ENCODE data around the gene ARPC1B. TPM values are rescaled to one million over a fixed set of nuclear protein-coding genes. Genes with fewer than 3 reads are reported as not detected.
"Not testable (repeated sequence)": the region's sequence is repeated elsewhere in the genome, so short reads cannot be mapped to it uniquely, and the experiment has no call there.

Gene ARPC1B
- total RNA-seq, 1 experiment from 2014 or later: 381 TPM

DNA sequence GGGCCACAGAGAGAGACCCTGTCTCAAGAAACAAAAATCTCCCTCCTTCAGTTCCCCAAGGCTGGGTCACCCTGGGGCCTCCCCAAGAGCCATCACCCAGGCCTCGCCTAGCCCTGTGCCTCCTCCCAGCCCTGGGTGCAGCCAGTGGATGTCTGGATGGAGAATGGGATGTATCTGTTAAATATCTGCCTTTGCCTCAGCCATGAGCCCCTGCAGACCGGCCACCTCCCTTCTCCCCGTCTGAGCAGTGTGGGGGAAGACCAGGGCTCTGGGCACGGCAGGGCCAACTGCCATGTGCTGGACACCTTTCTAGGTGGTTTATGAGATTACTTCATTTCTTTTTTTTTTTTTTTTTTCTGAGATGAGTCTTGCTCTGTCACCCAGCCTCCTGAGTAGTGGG, 10.0 kb downstream of the ARPC1B start:
- DNase-seq: no peak
- Histone ChIP-seq H3K79me2 (ENCODE audit: low read length) (peaks cover 29% of the 10 kb centered on the region), H3K27ac (ENCODE audit: low read length) (no peak overlapping the region), H3K27me3 (ENCODE audit: low read length) (no peaks in the 10 kb centered on the region), H3K9me2 (replicated peaks; ENCODE audit: low read length) (no peaks in the 10 kb centered on the region), H3K4me3 (ENCODE audit: low read length) (no peak overlapping the region), H2AFZ (ENCODE audit: low read length) (no peak overlapping the region), H3K4me1 (ENCODE audit: insufficient read depth, low read length) (peaks cover 8% of the 10 kb centered on the region; the same call in 1 of the 2 replicates), H3K9ac (ENCODE audit: low read length) (no peak overlapping the region), H3K9me3 (ENCODE audit: low read length) (no peaks in the 10 kb centered on the region), H3K4me2 (ENCODE audit: low read length) (no peak overlapping the region), H3K36me3 (ENCODE audit: low read depth, low read length) (peaks cover 17% of the 10 kb centered on the region), H3F3A (ENCODE audit: low read length, unreplicated experiment) (no peaks in the 10 kb centered on the region), H4K20me1 (ENCODE audit: low read length) (peaks cover 10% of the 10 kb centered on the region; the same call in 1 of the 2 replicates)
- ATAC-seq: peak; percentile 16; the same call in 1 of the 2 replicates
- intact Hi-C loops (cut with micrococcal nuclease): no loop called here
- POLR2A ChIA-PET (ENCODE audit: unreplicated experiment): no interaction called here
- no TSS peak for BruUV-seq (replicated peaks)
- TF ChIP-seq, protein P1, sequence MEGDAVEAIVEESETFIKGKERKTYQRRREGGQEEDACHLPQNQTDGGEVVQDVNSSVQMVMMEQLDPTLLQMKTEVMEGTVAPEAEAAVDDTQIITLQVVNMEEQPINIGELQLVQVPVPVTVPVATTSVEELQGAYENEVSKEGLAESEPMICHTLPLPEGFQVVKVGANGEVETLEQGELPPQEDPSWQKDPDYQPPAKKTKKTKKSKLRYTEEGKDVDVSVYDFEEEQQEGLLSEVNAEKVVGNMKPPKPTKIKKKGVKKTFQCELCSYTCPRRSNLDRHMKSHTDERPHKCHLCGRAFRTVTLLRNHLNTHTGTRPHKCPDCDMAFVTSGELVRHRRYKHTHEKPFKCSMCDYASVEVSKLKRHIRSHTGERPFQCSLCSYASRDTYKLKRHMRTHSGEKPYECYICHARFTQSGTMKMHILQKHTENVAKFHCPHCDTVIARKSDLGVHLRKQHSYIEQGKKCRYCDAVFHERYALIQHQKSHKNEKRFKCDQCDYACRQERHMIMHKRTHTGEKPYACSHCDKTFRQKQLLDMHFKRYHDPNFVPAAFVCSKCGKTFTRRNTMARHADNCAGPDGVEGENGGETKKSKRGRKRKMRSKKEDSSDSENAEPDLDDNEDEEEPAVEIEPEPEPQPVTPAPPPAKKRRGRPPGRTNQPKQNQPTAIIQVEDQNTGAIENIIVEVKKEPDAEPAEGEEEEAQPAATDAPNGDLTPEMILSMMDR (conservative IDR thresholded peaks at IDR 0.05; ENCODE audit: low read depth, low read length): no peak
- TF ChIP-seq EZH2phosphoT487 (IDR thresholded peaks at IDR 0.05; ENCODE audit: borderline replicate concordance, low read length) (no peak), EZH2 (IDR thresholded peaks at IDR 0.05; ENCODE audit: low read length, unreplicated experiment) (no peak)
- CTCF ChIA-PET: no interaction called here

DNA sequence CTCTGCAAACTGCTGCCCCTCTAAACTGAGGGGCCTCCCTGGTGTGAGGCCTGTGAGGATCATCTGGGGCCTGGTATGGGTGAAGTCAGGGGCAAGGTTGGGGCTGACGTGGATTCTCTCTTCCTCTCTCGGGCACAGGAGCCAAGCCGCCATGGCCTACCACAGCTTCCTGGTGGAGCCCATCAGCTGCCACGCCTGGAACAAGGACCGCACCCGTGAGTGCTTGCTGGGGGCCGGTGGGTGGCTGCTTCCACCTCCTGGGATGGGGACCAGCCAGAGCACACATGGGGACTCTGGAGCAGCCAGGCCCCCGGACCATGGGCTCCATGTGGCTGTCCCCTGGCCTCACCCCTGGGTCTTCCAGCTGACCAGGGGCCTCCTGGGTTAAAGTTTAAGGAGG, 11.0 kb downstream of the ARPC1B start:
- Histone ChIP-seq H3K9me2 (replicated peaks; ENCODE audit: low read length) (no peaks in the 10 kb centered on the region), H3K27ac (ENCODE audit: low read length) (no peak overlapping the region), H2AFZ (ENCODE audit: low read length) (no peak overlapping the region), H3K4me3 (ENCODE audit: low read length) (no peak overlapping the region), H3K9me3 (ENCODE audit: low read length) (no peaks in the 10 kb centered on the region), H3K36me3 (ENCODE audit: low read depth, low read length) (peaks cover 13% of the 10 kb centered on the region), H3K27me3 (ENCODE audit: low read length) (no peaks in the 10 kb centered on the region), H3K9ac (ENCODE audit: low read length) (no peak overlapping the region), H3F3A (ENCODE audit: low read length, unreplicated experiment) (no peaks in the 10 kb centered on the region), H3K79me2 (ENCODE audit: low read length) (peaks cover 19% of the 10 kb centered on the region), H4K20me1 (ENCODE audit: low read length) (peaks cover 3% of the 10 kb centered on the region; the same call in 1 of the 2 replicates), H3K4me1 (ENCODE audit: insufficient read depth, low read length) (no peaks in the 10 kb centered on the region), H3K4me2 (ENCODE audit: low read length) (no peak overlapping the region)
- intact Hi-C loops (cut with micrococcal nuclease): no loop called here
- TF ChIP-seq, protein P1 (conservative IDR thresholded peaks at IDR 0.05; ENCODE audit: low read depth, low read length): no peak
- no peak for TF ChIP-seq EZH2 (IDR thresholded peaks at IDR 0.05; ENCODE audit: low read length, unreplicated experiment)
- TF ChIP-seq EZH2phosphoT487 (IDR thresholded peaks at IDR 0.05; ENCODE audit: borderline replicate concordance, low read length): no peak
- ChIA-PET CTCF (no interaction called here), POLR2A (ENCODE audit: unreplicated experiment) (no interaction called here)
- DNase-seq (no peak), ATAC-seq (no peak)
- no TSS peak for BruUV-seq (replicated peaks)

DNA sequence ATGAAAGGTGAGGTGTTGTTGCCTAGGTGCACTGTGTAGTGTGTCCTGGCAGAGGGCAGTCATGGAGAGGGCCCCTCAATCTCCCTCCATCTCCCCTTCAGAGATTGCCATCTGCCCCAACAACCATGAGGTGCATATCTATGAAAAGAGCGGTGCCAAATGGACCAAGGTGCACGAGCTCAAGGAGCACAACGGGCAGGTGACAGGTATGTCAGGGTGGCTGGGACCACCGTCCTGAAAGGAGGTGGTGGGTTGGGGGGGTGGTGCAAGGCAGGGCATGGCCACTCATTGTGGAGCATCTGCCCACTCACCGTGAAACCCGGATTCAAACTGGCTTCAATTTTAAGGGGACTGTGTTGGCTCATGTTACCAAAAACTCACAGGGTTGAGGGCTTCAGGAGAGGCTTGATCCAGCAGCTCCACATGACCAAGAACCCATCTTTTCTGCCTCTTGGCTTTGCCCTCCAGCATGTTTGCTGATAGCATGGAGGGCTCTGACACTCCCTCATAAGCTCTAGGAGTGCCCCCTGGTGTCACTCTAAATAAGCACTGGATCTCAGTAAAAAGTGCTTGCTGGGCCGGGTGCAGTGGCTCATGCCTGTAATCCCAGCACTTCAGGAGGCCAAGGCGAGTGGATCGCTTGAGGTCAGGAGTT, 12.2 kb downstream of the ARPC1B start:
- Histone ChIP-seq H3K9ac (ENCODE audit: low read length) (no peak overlapping the region), H4K20me1 (ENCODE audit: low read length) (no peaks in the 10 kb centered on the region), H3K27me3 (ENCODE audit: low read length) (no peaks in the 10 kb centered on the region), H2AFZ (ENCODE audit: low read length) (no peak overlapping the region), H3K79me2 (ENCODE audit: low read length) (peaks cover 7% of the 10 kb centered on the region; the same call in 1 of the 2 replicates), H3K36me3 (ENCODE audit: low read depth, low read length) (peaks cover 13% of the 10 kb centered on the region; the same call in 1 of the 2 replicates), H3F3A (ENCODE audit: low read length, unreplicated experiment) (no peaks in the 10 kb centered on the region), H3K27ac (ENCODE audit: low read length) (no peak overlapping the region), H3K9me2 (replicated peaks; ENCODE audit: low read length) (no peaks in the 10 kb centered on the region), H3K4me3 (ENCODE audit: low read length) (no peak overlapping the region), H3K4me1 (ENCODE audit: insufficient read depth, low read length) (no peaks in the 10 kb centered on the region), H3K9me3 (ENCODE audit: low read length) (no peaks in the 10 kb centered on the region), H3K4me2 (ENCODE audit: low read length) (no peak overlapping the region)
- BruUV-seq (replicated peaks): no TSS peak
- POLR2A ChIA-PET (ENCODE audit: unreplicated experiment): no interaction called here
- DNase-seq (peak; percentile 48), ATAC-seq (peak; percentile 44)
- TF ChIP-seq EZH2phosphoT487 (IDR thresholded peaks at IDR 0.05; ENCODE audit: borderline replicate concordance, low read length): no peak
- TF ChIP-seq EZH2 (IDR thresholded peaks at IDR 0.05; ENCODE audit: low read length, unreplicated experiment): no peak
- TF ChIP-seq, protein P1 (conservative IDR thresholded peaks at IDR 0.05; ENCODE audit: low read depth, low read length): peak; percentile 56
- CTCF ChIA-PET: no interaction called here
- intact Hi-C loops (cut with micrococcal nuclease): no loop called here

DNA sequence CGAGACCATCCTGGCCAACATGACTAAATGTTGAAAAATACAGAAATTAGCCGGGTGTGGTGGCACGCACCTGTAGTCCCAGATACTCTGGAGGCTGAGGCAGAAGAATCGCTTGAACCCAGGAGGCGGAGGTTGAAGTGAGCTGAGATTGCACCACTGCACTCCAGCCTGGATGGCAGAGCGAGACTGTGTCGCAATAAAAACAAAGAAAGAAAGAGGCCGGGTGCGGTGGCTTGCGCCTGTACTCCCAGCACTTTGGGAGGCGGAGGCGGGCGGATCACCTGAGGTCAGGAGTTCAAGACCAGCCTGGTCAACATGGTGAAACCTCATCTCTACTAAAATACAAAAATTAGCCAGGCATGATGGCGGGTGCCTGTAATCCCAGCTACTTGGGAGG, 12.7 kb downstream of the ARPC1B start:
- H3K27ac ChIP-seq (ENCODE audit: low read length); H2AFZ ChIP-seq (ENCODE audit: low read length); intact Hi-C loops (cut with micrococcal nuclease); H4K20me1 ChIP-seq (ENCODE audit: low read length); H3K9ac ChIP-seq (ENCODE audit: low read length); ATAC-seq; DNase-seq; BruUV-seq (replicated peaks); H3K4me1 ChIP-seq (ENCODE audit: insufficient read depth, low read length); POLR2A ChIA-PET (ENCODE audit: unreplicated experiment); H3K79me2 ChIP-seq (ENCODE audit: low read length); H3K27me3 ChIP-seq (ENCODE audit: low read length); H3K4me3 ChIP-seq (ENCODE audit: low read length); H3K4me2 ChIP-seq (ENCODE audit: low read length); H3F3A ChIP-seq (ENCODE audit: low read length, unreplicated experiment); H3K9me3 ChIP-seq (ENCODE audit: low read length); H3K9me2 ChIP-seq (replicated peaks; ENCODE audit: low read length): not testable (repeated sequence)
- peaks cover 13% of the 10 kb centered on the region; the same call in 1 of the 2 replicates for H3K36me3 ChIP-seq (ENCODE audit: low read depth, low read length)
- CTCF ChIA-PET: interaction anchor here (0.6 kb wide), 1 partner anchor 364 kb away, joined by 4 read pairs; no protein-coding TSS in a partner anchor
